ENCODE data around the gene C2orf69. TPM values are rescaled to one million over a fixed set of nuclear protein-coding genes. Genes with fewer than 3 reads are reported as not detected.

C2orf69 gene
- total RNA-seq, 4 donors from 2014 or later, result 6.0 to 26.3 (median 13.2) TPM

DNA sequence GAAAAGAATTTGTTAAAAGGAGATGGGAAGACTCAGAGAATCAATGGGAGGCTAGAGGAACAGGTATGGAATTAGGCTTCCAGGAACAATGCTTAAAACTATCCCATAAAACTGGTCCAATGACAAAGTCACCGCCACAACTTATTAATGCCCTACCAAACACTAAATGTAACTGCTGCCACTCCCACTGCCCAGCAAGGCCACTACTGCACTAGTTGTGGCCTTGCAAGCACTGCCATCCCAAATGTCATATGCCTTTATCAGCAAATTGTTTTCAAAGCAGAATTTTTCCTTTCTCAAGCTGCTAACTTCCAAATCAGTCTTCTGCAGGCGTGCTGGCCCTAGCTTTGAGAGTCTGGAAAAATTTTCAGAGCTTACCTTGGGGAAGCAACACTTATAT, 14.5 kb upstream of the C2orf69 start:
- no peak overlapping the region for H3K4me3 ChIP-seq
- no peak for TF ChIP-seq POLR2A (IDR thresholded peaks at IDR 0.05)
- TF ChIP-seq, protein P1, sequence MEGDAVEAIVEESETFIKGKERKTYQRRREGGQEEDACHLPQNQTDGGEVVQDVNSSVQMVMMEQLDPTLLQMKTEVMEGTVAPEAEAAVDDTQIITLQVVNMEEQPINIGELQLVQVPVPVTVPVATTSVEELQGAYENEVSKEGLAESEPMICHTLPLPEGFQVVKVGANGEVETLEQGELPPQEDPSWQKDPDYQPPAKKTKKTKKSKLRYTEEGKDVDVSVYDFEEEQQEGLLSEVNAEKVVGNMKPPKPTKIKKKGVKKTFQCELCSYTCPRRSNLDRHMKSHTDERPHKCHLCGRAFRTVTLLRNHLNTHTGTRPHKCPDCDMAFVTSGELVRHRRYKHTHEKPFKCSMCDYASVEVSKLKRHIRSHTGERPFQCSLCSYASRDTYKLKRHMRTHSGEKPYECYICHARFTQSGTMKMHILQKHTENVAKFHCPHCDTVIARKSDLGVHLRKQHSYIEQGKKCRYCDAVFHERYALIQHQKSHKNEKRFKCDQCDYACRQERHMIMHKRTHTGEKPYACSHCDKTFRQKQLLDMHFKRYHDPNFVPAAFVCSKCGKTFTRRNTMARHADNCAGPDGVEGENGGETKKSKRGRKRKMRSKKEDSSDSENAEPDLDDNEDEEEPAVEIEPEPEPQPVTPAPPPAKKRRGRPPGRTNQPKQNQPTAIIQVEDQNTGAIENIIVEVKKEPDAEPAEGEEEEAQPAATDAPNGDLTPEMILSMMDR (IDR thresholded peaks at IDR 0.05), result no peak
- TF ChIP-seq EP300 (IDR thresholded peaks at IDR 0.05; ENCODE audit: low read depth), result no peak
- no peak for TF ChIP-seq POLR2AphosphoS5 (IDR thresholded peaks at IDR 0.05)
- WGBS, 2 donors (ENCODE audit: low coverage in 1 of 2), result 71 to 86% methylated on average over 2 of the region's 2 CpGs
- no peak overlapping the region for H3K27ac ChIP-seq
- no peaks in the 10 kb centered on the region for H3K4me1 ChIP-seq
- H3K9me3 ChIP-seq, result no peaks in the 10 kb centered on the region
- H3K36me3 ChIP-seq, result no peaks in the 10 kb centered on the region
- no peaks in the 10 kb centered on the region for H3K27me3 ChIP-seq
- DNase-seq, result no peak
- in situ Hi-C loops (cut with MboI; ENCODE audit: low pct_ligation_motif_present in 1 of 4, low pct_unique_long_range_greater_than_20kb in 1 of 4, low sequenced_read_pairs in 3 of 4), result no loop called here
- intact Hi-C loops (cut with DNase I; ENCODE audit: low total_unique reads), result no loop called here

DNA sequence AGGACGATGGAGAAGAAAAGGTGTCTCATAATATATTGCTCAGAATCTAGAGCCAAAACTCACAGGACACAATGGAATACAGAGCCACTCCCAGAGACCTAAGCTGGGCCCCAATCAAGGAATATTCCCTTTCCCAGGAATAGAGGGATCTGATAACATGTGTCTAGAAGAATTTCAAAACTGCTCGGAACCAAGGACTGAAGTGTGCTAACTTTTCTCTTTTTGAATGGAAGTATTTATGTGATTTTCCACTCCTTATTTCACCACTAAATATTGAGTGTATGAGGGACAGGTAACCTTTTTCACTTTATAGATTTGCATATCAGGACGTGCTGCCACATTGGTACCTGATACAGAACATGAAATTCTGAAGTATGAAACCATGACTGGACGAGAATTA, 9.2 kb upstream of the C2orf69 start:
- H3K4me3 ChIP-seq, result no peak overlapping the region
- no peak for DNase-seq
- H3K9me3 ChIP-seq, result no peaks in the 10 kb centered on the region
- 79 to 84% methylated on average over 4 of the region's 4 CpGs for WGBS, 2 donors (ENCODE audit: low coverage in 1 of 2)
- H3K36me3 ChIP-seq, result no peaks in the 10 kb centered on the region
- no peak overlapping the region for H3K27ac ChIP-seq
- intact Hi-C loops (cut with DNase I; ENCODE audit: low total_unique reads), result no loop called here
- H3K4me1 ChIP-seq, result no peaks in the 10 kb centered on the region
- TF ChIP-seq POLR2AphosphoS5 (IDR thresholded peaks at IDR 0.05) (no peak), EP300 (IDR thresholded peaks at IDR 0.05; ENCODE audit: low read depth) (no peak), POLR2A (IDR thresholded peaks at IDR 0.05) (no peak)
- TF ChIP-seq, protein P1 (IDR thresholded peaks at IDR 0.05), result no peak
- no peaks in the 10 kb centered on the region for H3K27me3 ChIP-seq
- in situ Hi-C loops (cut with MboI; ENCODE audit: low pct_ligation_motif_present in 1 of 4, low pct_unique_long_range_greater_than_20kb in 1 of 4, low sequenced_read_pairs in 3 of 4), result no loop called here

DNA sequence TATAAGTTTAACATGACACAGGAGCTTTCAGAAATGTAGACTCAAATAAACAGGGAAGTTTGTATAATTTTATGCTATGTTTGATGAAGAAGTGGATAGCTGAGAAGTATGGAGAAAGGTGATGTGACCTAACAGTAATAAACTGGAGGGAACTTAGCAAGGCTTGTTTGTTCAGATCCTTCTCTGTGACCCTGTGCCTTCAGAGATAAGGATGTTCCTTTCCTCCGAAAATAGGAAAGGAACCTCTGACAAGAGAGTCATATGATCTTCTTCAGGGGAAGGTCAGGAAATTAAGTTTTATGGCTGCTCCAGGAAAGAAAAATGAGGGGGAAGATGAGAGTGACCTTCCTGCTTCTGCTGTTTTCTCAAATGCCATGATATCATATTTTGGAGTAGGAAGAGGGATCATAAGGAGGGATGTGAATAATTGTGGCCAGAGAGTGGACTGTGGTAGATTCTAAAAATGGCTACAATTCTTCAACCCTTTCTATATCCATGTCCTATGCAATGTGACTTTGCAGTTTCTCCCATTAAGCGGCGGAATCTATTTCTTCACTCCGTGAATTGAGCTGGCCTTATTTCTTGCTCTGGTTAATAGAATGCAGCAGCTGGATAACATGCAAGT, 8.5 kb upstream of the C2orf69 start:
- Histone ChIP-seq H3K27me3 (no peaks in the 10 kb centered on the region), H3K4me1 (no peaks in the 10 kb centered on the region), H3K9me3 (no peaks in the 10 kb centered on the region), H3K4me3 (no peak overlapping the region), H3K36me3 (no peaks in the 10 kb centered on the region), H3K27ac (no peak overlapping the region)
- in situ Hi-C loops (cut with MboI; ENCODE audit: low pct_ligation_motif_present in 1 of 4, low pct_unique_long_range_greater_than_20kb in 1 of 4, low sequenced_read_pairs in 3 of 4) (no loop called here), intact Hi-C loops (cut with DNase I; ENCODE audit: low total_unique reads) (no loop called here)
- TF ChIP-seq EP300 (IDR thresholded peaks at IDR 0.05; ENCODE audit: low read depth), result no peak
- TF ChIP-seq, protein P1 (IDR thresholded peaks at IDR 0.05), result no peak
- TF ChIP-seq POLR2A (IDR thresholded peaks at IDR 0.05), result no peak
- no peak for TF ChIP-seq POLR2AphosphoS5 (IDR thresholded peaks at IDR 0.05)
- DNase-seq, result no peak
- 89 to 94% methylated on average over 1 to 4 of the region's 4 CpGs for WGBS, 2 donors (ENCODE audit: low coverage in 1 of 2)

DNA sequence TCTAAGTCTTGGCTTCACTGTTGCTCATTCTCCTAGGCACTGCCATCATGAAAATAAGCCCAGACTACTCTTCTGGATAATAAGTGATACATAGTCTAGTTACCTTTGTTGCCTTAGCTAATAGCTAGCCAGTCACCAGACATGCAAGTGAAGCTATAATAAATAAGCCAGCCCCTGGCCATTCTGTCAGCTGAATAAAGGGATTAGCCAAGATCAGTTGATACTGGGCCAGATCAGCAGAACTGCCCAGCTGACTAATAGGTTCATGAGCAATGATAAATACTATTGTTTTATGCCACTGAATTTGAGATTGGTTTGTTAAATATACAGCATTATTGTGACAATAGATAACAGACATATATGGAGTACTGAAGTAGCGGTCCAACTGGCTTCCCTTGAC, 8.0 kb upstream of the C2orf69 start:
- Histone ChIP-seq H3K27me3 (no peaks in the 10 kb centered on the region), H3K4me3 (no peak overlapping the region), H3K27ac (no peak overlapping the region), H3K9me3 (no peaks in the 10 kb centered on the region), H3K36me3 (no peaks in the 10 kb centered on the region), H3K4me1 (no peaks in the 10 kb centered on the region)
- DNase-seq, result no peak
- in situ Hi-C loops (cut with MboI; ENCODE audit: low pct_ligation_motif_present in 1 of 4, low pct_unique_long_range_greater_than_20kb in 1 of 4, low sequenced_read_pairs in 3 of 4) (no loop called here), intact Hi-C loops (cut with DNase I; ENCODE audit: low total_unique reads) (no loop called here)
- WGBS, 2 donors (ENCODE audit: low coverage in 1 of 2), result 86 to 100% methylated on average over 1 of the region's 1 CpG
- TF ChIP-seq POLR2AphosphoS5 (IDR thresholded peaks at IDR 0.05), result no peak

All from transverse colon (tissue), 4 donors.